Amniotic stem cell (primary cell): ENCODE data around the gene PCDHA12.
"Not testable (repeated sequence)": the region's sequence is repeated elsewhere in the genome, so short reads cannot be mapped to it uniquely, and the experiment has no call there.

Experiments used
- DNase-seq: peaks from one replicate; lab custom pipeline; 2025; lab: John Stamatoyannopoulos, UW

The PCDHA12 gene

GRCh38 chr5:140875085-140876065, at the start of gene PCDHA12:
PCDHA12 (plus strand) TSS chr5:140875308; CDS start chr5:140875473, 165 bp downstream.
- no peak for DNase-seq

- no peak for DNase-seq
Measured at GRCh38 chr5:140827704-140828361, 47.3 kb upstream of the PCDHA12 start, which contains the start of gene PCDHA6. PCDHA6 (plus strand) TSS chr5:140827960; CDS start chr5:140828092, 132 bp downstream.

- DNase-seq, result no peak
Measured at GRCh38 chr5:140828362-140828737, 46.8 kb upstream of the PCDHA12 start.

GRCh38 chr5:140829511-140830501, 45.3 kb upstream of the PCDHA12 start:
- DNase-seq, result not testable (repeated sequence)

- no peak for DNase-seq
Measured at GRCh38 chr5:140833993-140834392, 41.1 kb upstream of the PCDHA12 start, which contains the start of gene PCDHA7. PCDHA7 (plus strand) TSS chr5:140834269; CDS start chr5:140834384, 115 bp downstream.

- DNase-seq, result not testable (repeated sequence)
Measured at GRCh38 chr5:140834439-140835008, 40.6 kb upstream of the PCDHA12 start.

GRCh38 chr5:140835622-140836510, 39.2 kb upstream of the PCDHA12 start:
- DNase-seq, result no peak

- DNase-seq, result no peak
Measured at GRCh38 chr5:140840978-140841962, 33.8 kb upstream of the PCDHA12 start, which contains the start of gene PCDHA8. PCDHA8 (plus strand) TSS chr5:140841187; CDS start chr5:140841322, 135 bp downstream.

GRCh38 chr5:140842798-140843733, 32.0 kb upstream of the PCDHA12 start:
- DNase-seq, result no peak

GRCh38 chr5:140848139-140849102, 26.7 kb upstream of the PCDHA12 start, which contains the start of gene PCDHA9:
PCDHA9 (plus strand) TSS chr5:140848382; CDS start chr5:140848496, 114 bp downstream.
- DNase-seq, result not testable (repeated sequence)

GRCh38 chr5:140849831-140850634, 25.1 kb upstream of the PCDHA12 start:
- DNase-seq, result not testable (repeated sequence)

GRCh38 chr5:140855772-140856674, 19.1 kb upstream of the PCDHA12 start, which contains the start of gene PCDHA10:
PCDHA10 (plus strand) TSS chr5:140855897; CDS start chr5:140856049, 152 bp downstream.
- DNase-seq, result no peak

GRCh38 chr5:140857177-140857986, 17.7 kb upstream of the PCDHA12 start:
- DNase-seq, result no peak

GRCh38 chr5:140857987-140858240, 17.2 kb upstream of the PCDHA12 start:
- no peak for DNase-seq
